ENCODE results near the gene CD209.

CD209 gene

GRCh38 chr19:7773841-7774240 lies 26.5 kb upstream of the CD209 start:
- CTCF ChIA-PET = no interaction called here
- POLR2A ChIA-PET = interaction anchor here (0.7 kb wide), 1 partner anchor 1281 kb away, joined by 5 read pairs; no protein-coding TSS in a partner anchor
- TF ChIP-seq ZNF585B (tag by site-specific recombination; IDR thresholded peaks at IDR 0.05) = no peak
- no peak for TF ChIP-seq ZNF416 (tag by site-specific recombination; IDR thresholded peaks at IDR 0.05)
- TF ChIP-seq ZBTB6 (tag by site-specific recombination; IDR thresholded peaks at IDR 0.05) = no peak
- TF ChIP-seq ELK4 (IDR thresholded peaks at IDR 0.05; ENCODE audit: borderline replicate concordance, low read depth, low read length) = no peak
- no peak for TF ChIP-seq ZNF157 (tag by site-specific recombination; IDR thresholded peaks at IDR 0.05)
- no peak for TF ChIP-seq ZNF132 (tag by site-specific recombination; IDR thresholded peaks at IDR 0.05; ENCODE audit: borderline replicate concordance)
- no peak for TF ChIP-seq ZBTB20 (tag by site-specific recombination; IDR thresholded peaks at IDR 0.05)
- TF ChIP-seq ZNF473 (tag by site-specific recombination; IDR thresholded peaks at IDR 0.05) = no peak
- no peak for TF ChIP-seq ZNF248 (tag by site-specific recombination; IDR thresholded peaks at IDR 0.05)
- TF ChIP-seq ZNF610 (tag by site-specific recombination; IDR thresholded peaks at IDR 0.05; ENCODE audit: borderline replicate concordance) = no peak
- no peak for TF ChIP-seq ZNF146 (tag by site-specific recombination; IDR thresholded peaks at IDR 0.05)
- TF ChIP-seq ZNF140 (tag by site-specific recombination; IDR thresholded peaks at IDR 0.05) = no peak
- no peak for TF ChIP-seq ZNF366 (tag by site-specific recombination; conservative IDR thresholded peaks at IDR 0.05)
- no peak for TF ChIP-seq ZNF354C (tag by site-specific recombination; IDR thresholded peaks at IDR 0.05; ENCODE audit: borderline replicate concordance, low read depth)
- no peak for TF ChIP-seq PATZ1 (tag by site-specific recombination; IDR thresholded peaks at IDR 0.05)
- TF ChIP-seq ZNF549 (tag by site-specific recombination; IDR thresholded peaks at IDR 0.05) = no peak
- TF ChIP-seq MYNN (tag by site-specific recombination; IDR thresholded peaks at IDR 0.05; ENCODE audit: borderline replicate concordance) = no peak
- TF ChIP-seq ZNF211 (tag by site-specific recombination; IDR thresholded peaks at IDR 0.05; ENCODE audit: low read depth) = no peak
- no peak for TF ChIP-seq ZNF692 (tag by site-specific recombination; IDR thresholded peaks at IDR 0.05)
- no peak for TF ChIP-seq SP7 (tag by site-specific recombination; IDR thresholded peaks at IDR 0.05)
- Histone ChIP-seq H3K36me3 (ENCODE audit: control insufficient read depth in 2 of 2, insufficient read depth in 1 of 2, low read length in 2 of 2) (no peaks in the 10 kb centered on the region), H3K4me1 (ENCODE audit: control insufficient read depth, insufficient read depth, low read length) (no peaks in the 10 kb centered on the region), H3K9me3 (ENCODE audit: control insufficient read depth, insufficient read depth, low read depth, low read length) (no peaks in the 10 kb centered on the region), H3K27ac (ENCODE audit: extremely low read depth, low read depth, low read length) (no peak overlapping the region), H3K4me3 (ENCODE audit: low read depth, low read length) (no peak overlapping the region)

DNA sequence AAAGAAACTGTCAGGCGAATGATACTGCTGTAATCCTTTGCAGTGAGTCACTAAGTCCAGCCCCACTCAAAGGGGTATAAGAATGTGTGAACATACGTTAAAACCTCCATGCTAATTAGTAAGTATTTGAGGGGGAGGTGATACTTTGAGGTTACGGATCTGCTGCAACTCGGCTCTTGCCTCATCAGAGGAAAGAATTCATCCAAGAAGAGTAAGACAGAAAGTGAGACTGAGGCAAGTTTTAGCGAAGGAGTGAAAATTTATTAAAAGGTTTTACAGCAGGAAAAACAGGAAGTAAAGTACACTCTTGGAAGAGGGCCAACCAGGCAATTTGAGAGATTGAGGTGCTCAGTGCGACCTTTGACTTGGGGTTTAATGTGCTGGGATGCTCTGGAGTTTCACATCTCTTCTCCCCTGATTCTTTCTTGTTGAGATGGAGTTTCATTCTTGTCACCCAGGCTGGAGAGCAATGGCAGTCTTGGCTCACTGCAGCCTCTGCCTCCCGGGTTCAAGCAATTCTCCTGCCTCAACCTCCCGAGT lies 25.5 kb upstream of the CD209 start:
- H3K27ac ChIP-seq (ENCODE audit: extremely low read depth, low read depth, low read length) = no peak overlapping the region
- H3K4me1 ChIP-seq (ENCODE audit: control insufficient read depth, insufficient read depth, low read length) = no peaks in the 10 kb centered on the region
- H3K36me3 ChIP-seq (ENCODE audit: control insufficient read depth in 2 of 2, insufficient read depth in 1 of 2, low read length in 2 of 2) = no peaks in the 10 kb centered on the region
- no peaks in the 10 kb centered on the region for H3K9me3 ChIP-seq (ENCODE audit: control insufficient read depth, insufficient read depth, low read depth, low read length)
- no peak for TF ChIP-seq ZNF10 (tag by site-specific recombination; IDR thresholded peaks at IDR 0.05)
- peak; percentile 37; the same call in 1 of the 2 replicates for TF ChIP-seq SP7 (tag by site-specific recombination; IDR thresholded peaks at IDR 0.05)
- TF ChIP-seq ZNF776 (tag by site-specific recombination; IDR thresholded peaks at IDR 0.05; ENCODE audit: borderline replicate concordance) = no peak
- TF ChIP-seq PRDM1 (tag by site-specific recombination; IDR thresholded peaks at IDR 0.05) = peak; percentile 55; the same call in 1 of the 2 replicates
- POLR2A ChIA-PET = no interaction called here
- H3K4me3 ChIP-seq (ENCODE audit: low read depth, low read length) = no peak overlapping the region
- CTCF ChIA-PET = interaction anchor here (1.2 kb wide), 1 partner anchor 92 kb away, joined by 4 read pairs; the partner anchor contains the start of gene TRAPPC5

All from HEK293 (cell line).